Body of pancreas (tissue), 4 donors: ENCODE measurements around the gene RAD51B. TPM values are rescaled to one million over a fixed set of nuclear protein-coding genes. Genes with fewer than 3 reads are reported as not detected.
A peak's percentile ranks its signal among the peaks of the same experiment; 100 is the strongest.

Source experiments
- ATAC-seq: fragments of 150-250 bp; one replicate; pipeline ENCODE4 v1.9.1; 2016
- DNase-seq, 4 donors: peaks; one replicate each; pipeline ENCODE4 v3.0.0-alpha.2; 2019
- H3K27ac ChIP-seq, 4 donors: fragments of 200-600 bp; sonication (generic); 1 replicate in 3 of 4; 2 replicates in 1 of 4; pipeline versions ENCODE4 v1.5.1 to v1.6.1; 2016 to 2019; ENCODE audit warnings: mild to moderate bottlenecking in 1 of 4, mixed read lengths in 1 of 4, moderate library complexity in 1 of 4
- H3K27me3 ChIP-seq, 2 donors: fragments of 200-600 bp; sonication (generic); one replicate each; pipeline ENCODE4 v1.6.0; 2016; ENCODE audit warnings: mild to moderate bottlenecking in 1 of 2
- H3K36me3 ChIP-seq, 2 donors: fragments of 200-600 bp; sonication (generic); replicated peaks in 1 of 2; 2 replicates each; pipeline ENCODE4 v1.5.1; 2016; ENCODE audit warnings: low read depth in 2 of 2; ENCODE audit not compliant: insufficient read depth in 1 of 2
- H3K4me1 ChIP-seq: fragments of 200-600 bp; sonication (generic); one replicate; pipeline ENCODE4 v1.6.0; 2016
- H3K4me3 ChIP-seq, 2 donors: fragments of 200-600 bp; sonication (generic); 1 replicate in 1 of 2; 2 replicates in 1 of 2; pipeline ENCODE4 v1.5.1; 2016 to 2019
- H3K9me3 ChIP-seq, 3 donors: fragments of 200-600 bp; sonication (generic); 1 replicate in 2 of 3; 2 replicates in 1 of 3; pipeline ENCODE4 v1.5.1; 2016
- CTCF ChIP-seq, 7 experiments: fragments of 450-650 bp in 4 of 7; fragments of 200-600 bp in 3 of 7; sonication (generic) in 3 of 7; IDR thresholded peaks; one replicate each; pipeline ENCODE4 v1.5.1; 2016 to 2019; ENCODE audit warnings: antibody characterized with exemption in 7 of 7
- POLR2A ChIP-seq, 3 donors: fragments of 450-650 bp; IDR thresholded peaks; one replicate each; pipeline ENCODE4 v1.6.1; 2016; ENCODE audit warnings: antibody characterized with exemption in 3 of 3, mild to moderate bottlenecking in 2 of 3
- WGBS, 2 donors: methylation state at CpG; one replicate each; pipeline ENCODE4 v1.1.5; 2017; 5-methylcytosine and 5-hydroxymethylcytosine counted together
- intact Hi-C: fragments of 100-400 bp; cut with DNase I; formaldehyde crosslinking; loops from one replicate; pipeline ENCODE4 v1.15.1; 2023
- total RNA-seq, 2 donors: library from RNA; depleted of rRNA; stranded (reverse); fragments of >200 nt; gene quantifications; one replicate each; pipeline ENCODE4 v1.1.0, GENCODE V29; 2016

RAD51B gene
- total RNA-seq, 2 donors from 2014 or later: 12.2 to 29.6 TPM

GRCh38 chr14:68397822-68398221 is 578.2 kb downstream of the RAD51B start:
- H3K36me3 ChIP-seq: no peaks in the 10 kb centered on the region
- peak overlapping the region in 1 of 4 donors; percentile 7 for H3K27ac ChIP-seq
- peaks cover 14% of the 10 kb centered on the region for H3K4me1 ChIP-seq
- TF ChIP-seq CTCF (IDR thresholded peaks at IDR 0.05): no peak
- no peak for TF ChIP-seq POLR2A (IDR thresholded peaks at IDR 0.05)
- H3K27me3 ChIP-seq: no peaks in the 10 kb centered on the region
- ATAC-seq (no peak), DNase-seq (no peak)
- intact Hi-C loops: no loop called here
- no peaks in the 10 kb centered on the region for H3K9me3 ChIP-seq
- WGBS, 2 donors: 70 to 76% methylated on average over 4 to 6 of the region's 6 CpGs
- no peak overlapping the region for H3K4me3 ChIP-seq

- Histone ChIP-seq H3K36me3 (no peaks in the 10 kb centered on the region), H3K4me1 (peaks cover 14% of the 10 kb centered on the region), H3K27ac (peak overlapping the region in 1 of 4 donors; percentile 7), H3K9me3 (no peaks in the 10 kb centered on the region), H3K4me3 (no peak overlapping the region), H3K27me3 (no peaks in the 10 kb centered on the region)
- no peak for TF ChIP-seq CTCF (IDR thresholded peaks at IDR 0.05)
- TF ChIP-seq POLR2A (IDR thresholded peaks at IDR 0.05): no peak
- ATAC-seq (no peak), DNase-seq (no peak)
- whole genome bisulfite sequencing, 2 donors: 91 to 94% methylated on average over 2 of the region's 2 CpGs
- intact Hi-C loops: no loop called here
Measured at GRCh38 chr14:68398370-68398769, 578.8 kb downstream of the RAD51B start.

- H3K4me1 ChIP-seq: peaks cover 21% of the 10 kb centered on the region
- no peak overlapping the region for H3K27ac ChIP-seq
- 88 to 90% methylated on average over 2 of the region's 2 CpGs for WGBS, 2 donors
- H3K4me3 ChIP-seq: no peak overlapping the region
- H3K36me3 ChIP-seq: no peaks in the 10 kb centered on the region
- TF ChIP-seq CTCF (IDR thresholded peaks at IDR 0.05) (no peak), POLR2A (IDR thresholded peaks at IDR 0.05) (no peak)
- intact Hi-C loops: no loop called here
- ATAC-seq (no peak), DNase-seq (no peak)
- no peaks in the 10 kb centered on the region for H3K27me3 ChIP-seq
- H3K9me3 ChIP-seq: no peaks in the 10 kb centered on the region
Measured at GRCh38 chr14:68399971-68400370, 580.4 kb downstream of the RAD51B start.

- H3K27me3 ChIP-seq: no peaks in the 10 kb centered on the region
- DNase-seq (no peak), ATAC-seq (no peak)
- no peak overlapping the region for H3K4me3 ChIP-seq
- H3K4me1 ChIP-seq: peaks cover 21% of the 10 kb centered on the region
- H3K27ac ChIP-seq: no peak overlapping the region
- H3K36me3 ChIP-seq: no peaks in the 10 kb centered on the region
- intact Hi-C loops: no loop called here
- TF ChIP-seq POLR2A (IDR thresholded peaks at IDR 0.05) (no peak), CTCF (IDR thresholded peaks at IDR 0.05) (no peak)
- H3K9me3 ChIP-seq: no peaks in the 10 kb centered on the region
- 69 to 84% methylated on average over 3 of the region's 3 CpGs for WGBS, 2 donors
Measured at GRCh38 chr14:68401317-68401716, 581.7 kb downstream of the RAD51B start.

GRCh38 chr14:68401855-68402254 is 582.3 kb downstream of the RAD51B start:
- ATAC-seq (no peak), DNase-seq (no peak)
- Histone ChIP-seq H3K27me3 (no peaks in the 10 kb centered on the region), H3K4me1 (peaks cover 21% of the 10 kb centered on the region), H3K4me3 (no peak overlapping the region), H3K36me3 (no peaks in the 10 kb centered on the region), H3K27ac (no peak overlapping the region), H3K9me3 (no peaks in the 10 kb centered on the region)
- TF ChIP-seq CTCF (IDR thresholded peaks at IDR 0.05) (no peak), POLR2A (IDR thresholded peaks at IDR 0.05) (no peak)
- 41 to 58% methylated on average over 4 of the region's 4 CpGs for WGBS, 2 donors
- intact Hi-C loops: no loop called here
